Kidney capillary endothelial cell (primary cell): ENCODE data around the gene CASQ2.

ENCODE experiments used
- DNase-seq: peaks from one replicate; pipeline ENCODE4 v3.0.0-alpha.2; 2018; ENCODE audit warnings: low spot score

Gene CASQ2

GRCh38 chr1:115690972-115691371 is 77.5 kb downstream of the CASQ2 start:
- DNase-seq = no peak

- DNase-seq = no peak
Observed at GRCh38 chr1:115687744-115688143, 80.8 kb downstream of the CASQ2 start.

GRCh38 chr1:115685029-115685705 is 83.3 kb downstream of the CASQ2 start:
- DNase-seq = no peak

GRCh38 chr1:115682792-115683191 is 85.7 kb downstream of the CASQ2 start:
- DNase-seq = no peak

- DNase-seq = no peak
Observed at GRCh38 chr1:115680730-115681111, 87.8 kb downstream of the CASQ2 start.

GRCh38 chr1:115679141-115679611 is 89.3 kb downstream of the CASQ2 start:
- DNase-seq = no peak

- DNase-seq = no peak
Observed at GRCh38 chr1:115678141-115678540, 90.4 kb downstream of the CASQ2 start.

GRCh38 chr1:115677565-115677964 is 90.9 kb downstream of the CASQ2 start:
- DNase-seq = no peak

- no peak for DNase-seq
Observed at GRCh38 chr1:115677182-115677555, 91.3 kb downstream of the CASQ2 start.

- no peak for DNase-seq
Observed at GRCh38 chr1:115676498-115677181, 91.9 kb downstream of the CASQ2 start.

- no peak for DNase-seq
Observed at GRCh38 chr1:115672224-115673009, 96.1 kb downstream of the CASQ2 start.

- no peak for DNase-seq
Observed at GRCh38 chr1:115671176-115671934, 97.2 kb downstream of the CASQ2 start.

- DNase-seq = no peak
Observed at GRCh38 chr1:115670476-115671175, 97.9 kb downstream of the CASQ2 start.

GRCh38 chr1:115669886-115670285 is 98.6 kb downstream of the CASQ2 start:
- no peak for DNase-seq

- peak; percentile 32 for DNase-seq
Observed at GRCh38 chr1:115669002-115669673, 99.4 kb downstream of the CASQ2 start.

- DNase-seq = no peak
Observed at GRCh38 chr1:115668579-115668978, 99.9 kb downstream of the CASQ2 start.

GRCh38 chr1:115666702-115667101 is 101.8 kb downstream of the CASQ2 start:
- no peak for DNase-seq

- no peak for DNase-seq
Observed at GRCh38 chr1:115666206-115666605, 102.3 kb downstream of the CASQ2 start.

GRCh38 chr1:115665319-115666096 is 103.0 kb downstream of the CASQ2 start:
- DNase-seq = no peak

GRCh38 chr1:115661157-115661556 is 107.4 kb downstream of the CASQ2 start:
- DNase-seq = no peak
